Lower leg skin (tissue), 3 donors: ENCODE results near the gene SMIM8.

ENCODE experiments used
- POLR2A ChIP-seq, 2 donors: fragments of 450-650 bp; IDR thresholded peaks; one replicate each; pipeline ENCODE4 v1.6.1; 2016 to 2017; ENCODE audit warnings: antibody characterized with exemption in 2 of 2, mild to moderate bottlenecking in 1 of 2, moderate library complexity in 1 of 2
- TF ChIP-seq, protein P1 (sequence below), 3 donors: fragments of 450-650 bp; IDR thresholded peaks; one replicate each; pipeline ENCODE4 v1.5.1; 2016; ENCODE audit warnings: antibody characterized with exemption in 3 of 3, mild to moderate bottlenecking in 3 of 3, moderate library complexity in 2 of 3

DNA sequence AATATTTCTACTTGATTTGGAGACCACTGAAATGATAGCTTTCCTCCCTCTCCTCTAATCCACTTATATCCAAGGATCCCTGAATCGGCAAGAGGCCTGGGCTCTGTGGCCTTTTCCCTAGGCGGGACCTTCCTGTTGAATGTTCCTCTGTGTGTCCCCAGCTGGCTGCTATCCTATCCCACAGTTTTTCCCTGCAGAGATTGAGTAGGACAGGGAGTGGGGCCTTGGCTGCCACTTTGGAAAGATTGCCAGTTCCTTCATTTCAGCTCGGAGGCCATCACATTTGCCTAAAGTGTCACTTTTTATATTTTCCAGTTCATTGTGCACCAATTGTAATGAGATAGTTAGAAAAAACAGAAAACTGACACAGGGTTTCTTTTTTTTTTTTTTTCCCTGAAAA, 38.9 kb upstream of the SMIM8 start:
- TF ChIP-seq, protein P1, sequence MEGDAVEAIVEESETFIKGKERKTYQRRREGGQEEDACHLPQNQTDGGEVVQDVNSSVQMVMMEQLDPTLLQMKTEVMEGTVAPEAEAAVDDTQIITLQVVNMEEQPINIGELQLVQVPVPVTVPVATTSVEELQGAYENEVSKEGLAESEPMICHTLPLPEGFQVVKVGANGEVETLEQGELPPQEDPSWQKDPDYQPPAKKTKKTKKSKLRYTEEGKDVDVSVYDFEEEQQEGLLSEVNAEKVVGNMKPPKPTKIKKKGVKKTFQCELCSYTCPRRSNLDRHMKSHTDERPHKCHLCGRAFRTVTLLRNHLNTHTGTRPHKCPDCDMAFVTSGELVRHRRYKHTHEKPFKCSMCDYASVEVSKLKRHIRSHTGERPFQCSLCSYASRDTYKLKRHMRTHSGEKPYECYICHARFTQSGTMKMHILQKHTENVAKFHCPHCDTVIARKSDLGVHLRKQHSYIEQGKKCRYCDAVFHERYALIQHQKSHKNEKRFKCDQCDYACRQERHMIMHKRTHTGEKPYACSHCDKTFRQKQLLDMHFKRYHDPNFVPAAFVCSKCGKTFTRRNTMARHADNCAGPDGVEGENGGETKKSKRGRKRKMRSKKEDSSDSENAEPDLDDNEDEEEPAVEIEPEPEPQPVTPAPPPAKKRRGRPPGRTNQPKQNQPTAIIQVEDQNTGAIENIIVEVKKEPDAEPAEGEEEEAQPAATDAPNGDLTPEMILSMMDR (IDR thresholded peaks at IDR 0.05): no peak
- TF ChIP-seq POLR2A (IDR thresholded peaks at IDR 0.05): no peak
